ENCODE measurements around the gene PSMD4.

PSMD4 gene

DNA sequence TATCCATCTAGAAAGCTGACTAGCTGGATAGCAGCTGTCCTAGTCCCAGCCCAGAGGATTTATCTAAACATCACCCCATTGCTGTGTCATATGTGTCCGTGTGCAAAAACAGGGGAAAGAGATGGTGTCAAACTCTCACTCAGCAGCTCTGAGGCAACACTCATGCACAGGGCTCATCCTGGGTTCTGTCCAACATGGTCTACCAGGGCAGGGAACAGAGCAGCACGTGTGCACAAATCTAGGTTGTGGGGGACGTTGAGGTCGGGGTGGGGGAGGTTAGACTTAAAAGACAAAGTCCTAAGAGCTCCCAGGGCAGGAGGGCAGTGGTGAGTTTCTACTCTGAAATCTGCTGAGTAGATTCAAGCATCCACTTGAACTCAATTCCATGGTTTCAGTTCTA is 56.5 kb downstream of the PSMD4 start:
- no peak for DNase-seq

DNA sequence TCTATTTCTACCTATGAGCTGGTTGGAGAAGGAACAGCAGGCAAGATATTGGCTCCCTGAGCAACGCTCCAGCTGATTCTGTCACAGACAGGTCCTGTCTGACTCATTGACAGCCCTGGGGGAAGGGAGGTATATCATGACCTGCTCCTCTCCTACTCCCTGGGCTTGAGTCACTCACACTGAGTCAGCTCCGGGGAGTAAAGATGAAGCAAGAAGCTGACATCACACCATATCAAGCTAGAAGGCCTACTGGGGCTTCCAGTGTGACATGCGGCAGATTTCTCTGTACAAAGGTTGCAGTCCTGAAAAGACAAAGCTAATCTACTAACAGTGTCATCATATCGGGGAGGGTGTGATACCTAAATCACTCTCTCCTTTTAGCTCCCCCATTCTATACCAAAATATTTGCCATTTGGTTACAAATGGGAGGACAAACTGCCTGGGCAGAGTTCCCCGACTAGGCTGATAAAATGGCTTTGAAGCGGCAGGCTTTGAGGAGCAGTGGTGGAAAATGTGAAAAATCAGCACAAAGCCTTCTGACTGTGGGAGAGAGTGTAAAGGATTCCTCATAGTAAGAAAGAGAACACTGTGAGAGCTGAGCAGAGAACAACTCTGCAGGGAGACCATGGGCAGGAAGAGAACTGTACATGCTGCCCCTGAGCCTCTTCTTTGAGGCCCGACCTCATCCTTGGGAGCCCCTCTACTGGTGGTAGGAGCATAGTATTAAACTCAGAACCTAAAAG is 57.2 kb downstream of the PSMD4 start:
- no peak for DNase-seq

DNA sequence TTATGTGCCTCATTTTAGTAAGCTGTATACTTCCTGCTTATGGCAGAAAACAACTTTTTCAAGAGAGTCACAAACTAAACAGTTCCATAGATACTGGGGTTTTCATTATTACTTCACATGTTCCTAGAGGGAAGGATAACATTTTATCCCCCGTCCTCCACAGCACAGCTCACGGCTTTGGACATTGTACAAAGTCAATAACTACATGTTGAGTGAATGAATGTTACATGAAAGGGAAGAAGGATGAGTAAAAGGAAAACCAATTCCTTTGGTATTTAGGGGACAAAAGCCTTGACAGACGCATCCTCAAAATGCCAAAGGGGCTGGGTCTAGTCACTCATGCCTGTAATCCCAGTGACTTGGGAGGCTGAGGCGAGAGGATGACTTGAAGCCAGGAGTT is 57.9 kb downstream of the PSMD4 start:
- no peak for DNase-seq

DNA sequence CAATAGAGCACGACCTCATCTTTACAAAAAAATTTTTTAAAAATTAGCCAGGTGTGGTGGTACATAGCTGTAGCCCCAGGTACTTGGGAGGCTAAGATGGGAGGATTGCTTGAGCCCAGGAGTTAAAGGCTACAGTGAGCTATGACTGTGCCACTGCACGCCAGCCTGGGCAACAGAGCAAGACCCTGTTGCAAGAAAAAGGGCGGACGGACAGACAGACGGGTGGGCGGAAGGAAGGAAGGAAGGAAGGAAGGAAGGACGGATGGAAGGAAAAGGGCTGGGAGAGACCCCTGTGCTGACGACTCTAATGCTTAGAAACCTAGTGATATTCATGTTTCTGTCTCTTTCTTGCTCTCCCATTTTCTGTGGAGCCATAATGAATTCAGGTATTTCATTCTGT is 58.3 kb downstream of the PSMD4 start:
- no peak for DNase-seq

DNA sequence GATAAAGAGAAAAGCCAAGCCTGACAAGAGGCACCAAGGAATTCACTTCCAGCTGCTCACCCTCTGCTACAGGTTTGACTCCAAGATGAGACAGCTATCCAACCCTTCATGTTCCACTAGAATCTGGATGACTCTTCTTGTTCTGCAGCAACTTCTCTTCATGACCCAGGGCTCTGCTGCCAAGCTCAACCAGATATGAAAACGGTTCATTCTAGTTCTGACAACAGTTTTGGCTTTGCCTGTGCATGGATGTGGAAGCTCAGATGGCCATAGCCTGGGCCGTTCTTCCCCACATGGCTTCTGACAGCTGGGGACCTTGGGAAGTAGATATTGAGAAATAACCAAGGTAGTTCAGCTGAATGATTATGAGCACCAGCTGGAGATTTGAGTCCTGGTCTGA is 59.0 kb downstream of the PSMD4 start:
- DNase-seq = no peak

DNA sequence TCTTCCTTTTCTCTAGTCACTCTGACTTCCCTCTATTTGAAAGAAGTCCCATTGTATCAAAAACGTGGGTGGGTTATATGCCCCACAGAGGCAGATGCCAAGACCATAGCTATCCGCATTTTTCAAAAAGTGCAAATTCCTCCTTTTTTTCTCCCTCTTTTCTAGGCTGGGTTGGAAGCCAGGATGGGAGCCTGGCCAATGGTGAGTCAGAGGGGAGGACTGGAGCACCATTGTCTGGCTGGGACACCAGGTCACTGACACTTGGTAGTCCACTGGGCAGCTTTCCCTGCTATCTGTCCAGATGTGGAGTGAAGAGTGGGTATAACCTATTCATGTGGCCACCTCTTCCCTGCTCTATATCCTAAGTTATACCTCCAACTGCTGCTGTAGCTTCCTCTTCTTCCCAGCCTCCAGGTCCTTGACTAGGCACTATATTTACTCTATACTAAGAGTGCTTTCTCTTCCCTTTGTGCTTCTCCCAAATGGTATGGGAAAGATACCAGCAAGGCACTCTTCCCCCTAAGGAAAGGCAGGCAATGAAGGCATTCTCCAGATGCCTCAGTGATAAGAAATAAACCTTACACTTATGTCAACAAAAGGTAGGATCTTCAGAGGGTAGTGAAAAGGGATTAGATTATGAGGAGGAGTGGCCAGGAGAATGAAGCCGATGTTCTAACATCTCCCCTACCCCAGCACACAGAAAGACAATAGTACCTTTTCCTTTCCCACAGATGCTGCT is 59.8 kb downstream of the PSMD4 start:
- DNase-seq = no peak

DNA sequence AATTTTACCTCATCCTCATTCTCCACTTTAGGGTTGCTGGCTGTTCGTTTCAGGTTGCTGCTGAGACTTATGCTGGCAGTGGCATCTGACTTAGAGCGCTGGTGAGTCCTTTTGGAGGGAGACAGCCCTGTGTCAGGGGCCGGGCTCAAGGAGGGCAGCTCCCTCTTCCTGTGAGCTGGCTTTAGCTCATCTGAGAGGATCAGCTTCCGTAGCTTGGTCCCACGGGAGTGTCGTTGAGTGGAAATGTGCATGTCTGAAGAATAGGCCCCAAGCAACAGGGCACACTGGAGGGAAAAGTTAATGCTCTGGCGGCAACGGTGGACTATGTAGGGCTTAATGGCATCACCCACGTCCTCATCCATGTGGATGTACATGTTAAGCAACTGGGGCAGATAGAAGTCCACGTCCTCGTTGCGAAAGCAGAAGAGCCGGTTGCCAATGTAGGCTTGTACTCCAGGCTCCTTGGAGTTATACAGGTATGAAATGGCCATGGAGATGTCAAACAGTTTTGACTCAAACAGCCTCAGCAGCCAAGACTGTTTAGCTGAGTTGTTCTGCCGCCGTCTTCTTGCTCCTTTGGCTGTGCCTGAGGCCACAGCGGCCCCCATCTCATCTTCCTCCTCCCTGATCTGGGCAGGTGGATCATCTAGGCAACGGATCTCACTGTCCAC is 61.2 kb downstream of the PSMD4 start:
- no peak for DNase-seq

Data from eye (tissue), 1 donor.